Stimulated activated naive B cell treated with anti-CD40 and anti-IgM and Interleukin-4, amounts not matched to agents 10 μg/mL and 1 μg/mL and 100 μg/mL, for 72 hours (primary cell): Measurements from ENCODE around the gene CCBE1.
"Not testable (repeated sequence)": the region's sequence is repeated elsewhere in the genome, so short reads cannot be mapped to it uniquely, and the experiment has no call there.

Experiments
- ATAC-seq, 2 donors: fragments of 150-1000 bp; cut with Tn5 transposase; replicated peaks; 2 replicates each; pipeline ENCODE4 v1.10.0; 2021; ENCODE audit warnings: moderate library complexity in 1 of 2
- DNase-seq: peaks from one replicate; pipeline ENCODE4 v3.0.0; 2021
- H3K27ac Mint-ChIP-seq: one replicate; pipeline ENCODE4 v1.8.0; 2022; ENCODE audit warnings: mild to moderate bottlenecking, mixed read lengths
- H3K27me3 Mint-ChIP-seq, 2 donors: one replicate each; pipeline ENCODE4 v1.8.0; 2022; ENCODE audit warnings: mixed read lengths in 2 of 2
- H3K36me3 Mint-ChIP-seq, 2 donors: one replicate each; pipeline ENCODE4 v1.8.0; 2022; ENCODE audit warnings: mixed read lengths in 2 of 2, mild to moderate bottlenecking in 1 of 2
- H3K4me1 Mint-ChIP-seq, 2 donors: one replicate each; pipeline ENCODE4 v1.8.0; 2022; ENCODE audit warnings: mixed read lengths in 2 of 2, mild to moderate bottlenecking in 1 of 2
- H3K4me3 Mint-ChIP-seq, 2 donors: one replicate each; pipeline ENCODE4 v1.8.0; 2022; ENCODE audit warnings: mild to moderate bottlenecking in 2 of 2, mixed read lengths in 2 of 2, moderate library complexity in 1 of 2
- H3K9me3 Mint-ChIP-seq, 2 donors: one replicate each; pipeline ENCODE4 v1.8.0; 2022; ENCODE audit warnings: mixed read lengths in 2 of 2, mild to moderate bottlenecking in 1 of 2

The CCBE1 gene

DNA sequence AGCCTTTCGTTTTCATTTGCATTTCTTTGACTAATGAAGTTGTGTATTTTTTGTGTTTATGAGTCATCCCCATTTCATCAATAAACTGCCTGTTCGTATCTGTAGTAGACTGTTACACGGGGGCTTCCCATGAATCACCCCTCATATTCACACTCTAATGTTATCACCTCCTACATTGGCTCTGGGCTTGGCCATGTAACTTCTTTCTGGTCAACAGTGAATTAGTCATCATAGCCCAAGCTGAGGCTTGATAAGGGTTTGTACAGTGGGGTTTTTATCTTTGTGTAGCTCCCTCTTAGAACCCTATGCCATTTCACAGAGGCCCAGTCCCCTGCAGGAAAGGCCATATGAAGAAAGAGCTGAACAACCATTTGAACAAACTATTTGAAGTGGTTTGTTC is 151.0 kb downstream of the CCBE1 start:
- Mint-ChIP-seq H3K27ac (no peak overlapping the region), H3K27me3 (peaks cover 4 to 18% of the 10 kb centered on the region in 2 donors), H3K36me3 (no peaks in the 10 kb centered on the region), H3K9me3 (peaks cover 5 to 12% of the 10 kb centered on the region in 2 donors), H3K4me3 (no peak overlapping the region), H3K4me1 (no peaks in the 10 kb centered on the region)
- DNase-seq (no peak), ATAC-seq (no peak)

GRCh38 chr18:59540780-59541179 is 156.4 kb downstream of the CCBE1 start:
- Mint-ChIP-seq H3K27ac (no peak overlapping the region), H3K9me3 (peaks cover 3 to 7% of the 10 kb centered on the region in 2 donors), H3K36me3 (peaks cover 0 to 2% of the 10 kb centered on the region in 2 donors), H3K27me3 (peaks cover 17 to 21% of the 10 kb centered on the region in 2 donors), H3K4me3 (no peak overlapping the region), H3K4me1 (peaks cover 3 to 6% of the 10 kb centered on the region in 2 donors)
- DNase-seq (no peak), ATAC-seq (no peak)

DNA sequence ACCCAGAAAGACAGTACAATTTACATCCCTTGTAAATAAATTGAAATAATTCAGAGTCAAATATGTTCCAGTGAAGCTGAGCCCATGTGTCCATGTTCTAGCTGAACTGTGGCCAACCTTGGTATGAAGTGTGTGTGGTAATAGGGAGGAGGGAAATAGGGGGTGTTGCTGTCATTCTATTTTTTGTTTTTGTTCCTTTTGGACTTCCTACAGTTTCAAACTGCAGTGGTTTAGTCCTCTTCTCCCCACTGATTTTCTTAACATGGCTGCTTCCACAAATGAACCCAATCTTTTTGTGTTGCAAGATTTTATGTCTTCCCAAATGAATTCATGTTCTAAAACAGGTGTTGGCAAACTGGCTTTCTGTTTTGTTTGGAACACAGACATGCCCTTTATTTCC is 156.9 kb downstream of the CCBE1 start:
- Mint-ChIP-seq H3K9me3 (peaks cover 3% of the 10 kb centered on the region in 2 donors), H3K27me3 (peaks cover 18 to 21% of the 10 kb centered on the region in 2 donors), H3K36me3 (peaks cover 0 to 2% of the 10 kb centered on the region in 2 donors), H3K4me1 (peaks cover 3 to 6% of the 10 kb centered on the region in 2 donors), H3K4me3 (no peak overlapping the region), H3K27ac (no peak overlapping the region)
- ATAC-seq: no peak
- DNase-seq: no peak

- DNase-seq: no peak
- peaks cover 27 to 30% of the 10 kb centered on the region in 2 donors for H3K27me3 Mint-ChIP-seq
- ATAC-seq: peak; percentile 76 to 84
- peaks cover 3 to 6% of the 10 kb centered on the region in 2 donors for H3K4me1 Mint-ChIP-seq
- H3K27ac Mint-ChIP-seq: no peak overlapping the region
- no peak overlapping the region for H3K4me3 Mint-ChIP-seq
- peaks cover 0 to 3% of the 10 kb centered on the region in 2 donors for H3K9me3 Mint-ChIP-seq
- peaks cover 0 to 2% of the 10 kb centered on the region in 2 donors for H3K36me3 Mint-ChIP-seq
Observed at GRCh38 chr18:59539108-59539507, 158.1 kb downstream of the CCBE1 start.

DNA sequence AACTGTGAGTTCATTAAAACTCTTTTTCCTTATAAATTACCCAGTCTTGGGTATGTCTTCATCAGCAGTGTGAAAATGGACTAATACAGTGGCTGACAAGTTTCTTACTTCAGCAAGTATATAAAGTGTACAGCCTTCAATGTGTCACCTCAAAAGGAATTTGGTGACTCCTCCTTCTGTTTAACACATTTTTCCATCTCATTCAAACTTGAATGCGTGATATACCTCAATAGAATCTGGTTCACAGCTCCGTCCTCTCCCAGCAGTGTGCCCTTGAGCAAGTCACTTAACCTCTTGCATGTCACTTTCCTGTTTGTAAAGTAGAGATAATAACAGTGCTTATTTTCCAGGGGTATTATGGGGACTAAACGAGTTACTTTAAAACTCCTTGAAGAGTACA is 159.6 kb downstream of the CCBE1 start:
- Mint-ChIP-seq H3K27me3 (peaks cover 30% of the 10 kb centered on the region in 2 donors), H3K27ac (no peak overlapping the region), H3K4me1 (peaks cover 3 to 6% of the 10 kb centered on the region in 2 donors), H3K9me3 (peaks cover 0 to 3% of the 10 kb centered on the region in 2 donors), H3K4me3 (no peak overlapping the region), H3K36me3 (peaks cover 0 to 2% of the 10 kb centered on the region in 2 donors)
- ATAC-seq (no peak), DNase-seq (no peak)

DNA sequence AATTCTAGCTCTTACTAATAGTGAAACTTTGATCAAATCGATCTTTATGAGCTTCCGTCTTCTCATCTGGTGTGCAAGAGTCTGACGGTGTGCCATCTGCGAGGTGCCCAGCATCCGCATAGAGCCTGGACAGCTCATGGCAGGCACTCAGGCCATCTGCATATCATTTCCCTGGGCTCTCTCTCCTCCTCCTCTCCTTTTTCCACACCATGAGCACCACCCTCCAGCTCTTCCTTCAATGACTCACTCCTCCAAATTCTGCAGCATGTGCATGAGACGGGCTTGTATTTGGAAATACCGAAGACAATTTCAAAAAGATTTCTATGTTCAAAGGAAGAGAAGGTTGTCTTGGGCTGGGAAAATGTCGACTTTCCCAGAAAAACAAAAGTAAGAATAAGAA is 161.1 kb downstream of the CCBE1 start:
- Mint-ChIP-seq H3K27ac (no peak overlapping the region), H3K27me3 (peaks cover 24 to 32% of the 10 kb centered on the region in 2 donors), H3K9me3 (no peaks in the 10 kb centered on the region), H3K4me3 (no peak overlapping the region), H3K4me1 (peaks cover 3 to 6% of the 10 kb centered on the region in 2 donors), H3K36me3 (peaks cover 0 to 2% of the 10 kb centered on the region in 2 donors)
- ATAC-seq: no peak
- no peak for DNase-seq

- H3K27ac Mint-ChIP-seq: no peak overlapping the region
- no peak overlapping the region for H3K4me3 Mint-ChIP-seq
- no peak for DNase-seq
- no peak for ATAC-seq
- peaks cover 0 to 2% of the 10 kb centered on the region in 2 donors for H3K36me3 Mint-ChIP-seq
- H3K9me3 Mint-ChIP-seq: no peaks in the 10 kb centered on the region
- H3K27me3 Mint-ChIP-seq: peaks cover 18 to 27% of the 10 kb centered on the region in 2 donors
- H3K4me1 Mint-ChIP-seq: peaks cover 3 to 6% of the 10 kb centered on the region in 2 donors
Observed at GRCh38 chr18:59535055-59535454, 162.2 kb downstream of the CCBE1 start.

DNA sequence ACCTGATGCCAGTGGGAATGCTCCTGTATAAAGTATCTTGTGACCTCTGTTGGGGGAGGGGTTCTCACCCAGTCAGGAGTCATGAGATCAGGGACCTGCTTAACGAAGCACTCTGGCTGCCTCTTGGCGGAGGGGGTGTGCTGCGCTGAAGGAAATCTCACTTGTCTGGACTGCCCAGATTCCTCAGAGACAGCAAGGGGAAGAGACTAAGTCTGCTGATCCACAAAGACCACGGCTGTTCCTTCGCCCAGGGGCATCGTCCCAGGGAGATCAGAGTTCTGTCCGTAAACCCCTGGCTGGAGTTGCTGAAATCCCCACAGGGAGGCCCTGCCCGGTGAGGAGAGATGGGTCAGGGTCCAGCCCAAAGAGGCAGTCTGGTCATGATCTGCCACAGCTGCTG is 168.4 kb downstream of the CCBE1 start:
- Mint-ChIP-seq H3K4me3 (no peak overlapping the region), H3K27ac (no peak overlapping the region), H3K9me3 (peaks cover 11% of the 10 kb centered on the region in 2 donors), H3K27me3 (peaks cover 13 to 14% of the 10 kb centered on the region in 2 donors), H3K4me1 (no peaks in the 10 kb centered on the region), H3K36me3 (peaks cover 0 to 2% of the 10 kb centered on the region in 2 donors)
- ATAC-seq (no peak), DNase-seq (no peak)

DNA sequence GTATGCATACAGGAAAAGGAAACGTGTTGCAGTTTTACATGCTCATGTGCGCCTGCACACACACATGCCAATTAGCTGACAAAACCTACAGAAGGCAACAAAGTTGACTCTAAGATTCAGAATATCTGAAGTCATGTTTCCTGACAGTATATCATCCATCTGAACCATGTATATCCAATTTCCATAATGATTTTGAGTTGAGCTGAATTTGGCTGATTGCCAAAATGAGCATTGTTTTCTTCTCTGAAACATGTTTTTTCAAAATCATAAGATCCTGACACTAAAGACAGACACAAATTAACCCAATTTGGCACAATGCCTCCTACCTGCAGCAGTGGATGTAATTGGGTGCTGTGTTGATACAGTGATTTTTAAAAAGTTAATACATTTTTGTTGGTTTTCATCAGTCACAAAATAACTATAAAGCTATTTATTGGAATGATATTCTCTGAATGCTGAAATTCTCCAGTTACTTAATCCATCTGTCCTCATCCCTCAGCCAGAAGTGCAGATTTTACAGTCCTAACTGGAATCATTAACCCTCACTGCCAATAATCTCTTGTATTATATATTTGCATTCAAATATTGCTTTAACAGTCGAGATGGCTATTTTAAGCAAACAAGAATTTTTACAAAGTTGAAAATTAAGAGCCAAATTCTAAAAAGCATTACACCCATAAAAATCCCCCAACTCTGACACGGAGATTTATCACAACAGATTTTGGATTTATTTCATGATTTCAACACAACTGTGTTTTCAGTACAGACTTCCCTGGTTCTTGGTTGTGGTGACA is 176.5 kb downstream of the CCBE1 start:
- no peak for DNase-seq
- H3K4me3 Mint-ChIP-seq: no peak overlapping the region
- H3K36me3 Mint-ChIP-seq: no peaks in the 10 kb centered on the region
- H3K4me1 Mint-ChIP-seq: no peaks in the 10 kb centered on the region
- no peak for ATAC-seq
- H3K27me3 Mint-ChIP-seq: peaks cover 7 to 19% of the 10 kb centered on the region in 2 donors
- H3K9me3 Mint-ChIP-seq: peaks cover 4 to 7% of the 10 kb centered on the region in 2 donors
- H3K27ac Mint-ChIP-seq: no peak overlapping the region

GRCh38 chr18:59518705-59519104 is 178.5 kb downstream of the CCBE1 start:
- H3K36me3 Mint-ChIP-seq: no peaks in the 10 kb centered on the region
- DNase-seq (no peak), ATAC-seq (no peak)
- H3K4me1 Mint-ChIP-seq: no peaks in the 10 kb centered on the region
- H3K4me3 Mint-ChIP-seq: no peak overlapping the region
- H3K27me3 Mint-ChIP-seq: peaks cover 7 to 27% of the 10 kb centered on the region in 2 donors
- peaks cover 0 to 5% of the 10 kb centered on the region in 2 donors for H3K9me3 Mint-ChIP-seq
- H3K27ac Mint-ChIP-seq: no peak overlapping the region

GRCh38 chr18:59517446-59518165 is 179.6 kb downstream of the CCBE1 start:
- Mint-ChIP-seq H3K4me3 (no peak overlapping the region), H3K27me3 (peaks cover 9 to 38% of the 10 kb centered on the region in 2 donors), H3K36me3 (no peaks in the 10 kb centered on the region), H3K9me3 (peaks cover 0 to 5% of the 10 kb centered on the region in 2 donors), H3K4me1 (no peaks in the 10 kb centered on the region), H3K27ac (no peak overlapping the region)
- no peak for DNase-seq
- ATAC-seq: no peak

DNA sequence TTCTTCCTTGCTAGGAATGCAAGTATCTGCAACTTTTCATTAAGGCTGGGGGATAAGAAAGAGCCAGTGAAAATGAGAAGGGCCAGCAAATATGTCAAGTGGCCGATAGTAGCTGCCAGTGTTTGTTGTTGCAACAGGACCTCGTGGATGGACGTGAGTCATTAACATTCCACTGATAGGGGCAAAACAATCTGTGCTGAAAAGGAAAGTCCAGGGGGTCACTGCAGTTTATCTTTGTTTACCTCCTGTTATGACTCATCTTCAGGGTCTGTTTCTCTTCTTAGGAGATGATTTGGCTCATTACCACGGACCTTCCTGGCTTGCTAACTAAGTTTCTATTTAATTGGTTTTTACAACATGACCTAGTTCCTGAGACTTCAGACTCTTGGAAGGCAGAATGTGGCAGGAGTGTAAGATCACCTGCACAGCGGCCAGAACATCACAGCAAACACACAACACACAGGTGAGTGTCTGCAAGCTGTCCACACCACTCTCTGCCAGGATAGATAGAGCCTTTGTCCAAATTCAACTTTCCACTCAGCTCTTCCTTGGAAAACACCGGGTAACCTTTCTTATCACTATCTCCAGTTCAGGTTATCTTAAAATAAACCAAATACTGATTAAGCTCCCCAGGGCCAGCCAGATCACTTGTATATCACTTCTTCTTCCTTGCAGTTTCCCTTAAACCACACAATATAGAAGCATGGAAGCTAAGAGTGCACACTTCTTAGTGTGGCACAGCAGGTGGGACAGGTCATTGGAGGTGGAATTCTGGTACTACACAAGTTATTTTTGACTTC is 180.7 kb downstream of the CCBE1 start:
- Mint-ChIP-seq H3K4me1 (no peaks in the 10 kb centered on the region), H3K27ac (no peak overlapping the region), H3K4me3 (no peak overlapping the region), H3K27me3 (peaks cover 17 to 42% of the 10 kb centered on the region in 2 donors), H3K9me3 (peaks cover 0 to 5% of the 10 kb centered on the region in 2 donors), H3K36me3 (no peaks in the 10 kb centered on the region)
- no peak for ATAC-seq
- DNase-seq: no peak

- H3K4me1 Mint-ChIP-seq, H3K4me3 Mint-ChIP-seq, H3K9me3 Mint-ChIP-seq, ATAC-seq, DNase-seq, H3K36me3 Mint-ChIP-seq, H3K27ac Mint-ChIP-seq: not testable (repeated sequence)
- H3K27me3 Mint-ChIP-seq: peaks cover 20 to 42% of the 10 kb centered on the region in 2 donors
Observed at GRCh38 chr18:59515956-59516355, 181.3 kb downstream of the CCBE1 start.

DNA sequence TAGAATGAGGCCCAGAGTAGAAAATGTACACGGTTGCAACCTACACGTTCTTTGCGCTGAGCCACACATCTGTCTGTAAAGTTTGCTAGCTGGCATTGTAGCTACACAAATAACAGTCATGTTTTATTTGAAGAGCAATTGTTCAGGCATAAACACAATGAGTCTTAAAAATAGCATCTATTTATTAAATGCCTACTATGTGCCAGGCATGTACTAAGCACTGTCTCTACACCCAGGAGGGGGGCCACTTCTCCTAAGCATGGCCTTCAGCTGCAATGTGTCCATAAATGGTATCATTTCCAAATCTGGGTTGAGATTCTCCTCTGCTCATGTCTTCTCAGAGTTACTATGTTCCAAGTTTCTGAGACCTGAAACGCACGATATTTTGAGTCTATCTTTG is 182.1 kb downstream of the CCBE1 start:
- H3K9me3 Mint-ChIP-seq: peaks cover 0 to 3% of the 10 kb centered on the region in 2 donors
- ATAC-seq: no peak

More for the DNA sequence above, 182.1 kb downstream of the CCBE1 start:
- DNase-seq: no peak
- H3K27me3 Mint-ChIP-seq: peaks cover 24 to 42% of the 10 kb centered on the region in 2 donors
- no peak overlapping the region for H3K27ac Mint-ChIP-seq
- H3K4me1 Mint-ChIP-seq: no peaks in the 10 kb centered on the region
- no peak overlapping the region for H3K4me3 Mint-ChIP-seq
- no peaks in the 10 kb centered on the region for H3K36me3 Mint-ChIP-seq
